DOHH2 (cell line): ENCODE data around the gene RAD9A.

Source experiments
- H3F3A ChIP-seq: fragments of 200-600 bp; sonication (generic), shearing (Covaris generic); 2 replicates; pipeline ENCODE4 v1.6.0; 2016; ENCODE audit warnings: antibody characterized with exemption, mild to moderate bottlenecking; ENCODE audit not compliant: control insufficient read depth, insufficient read depth
- H3K27ac ChIP-seq: fragments of 200-600 bp; sonication (generic); 2 replicates; pipeline ENCODE4 v1.5.1; 2014; ENCODE audit warnings: low read depth, mild to moderate bottlenecking, low read length, moderate library complexity
- H3K27me3 ChIP-seq: fragments of 200-600 bp; sonication (generic); 2 replicates; pipeline ENCODE4 v1.6.1; 2014; ENCODE audit warnings: mild to moderate bottlenecking, low read length, mixed read lengths; ENCODE audit not compliant: control insufficient read depth
- H3K36me3 ChIP-seq: fragments of 200-600 bp; sonication (generic); 2 replicates; pipeline ENCODE4 v1.6.1; 2014; ENCODE audit warnings: mild to moderate bottlenecking, low read length, moderate library complexity, mixed read lengths; ENCODE audit not compliant: control insufficient read depth
- H3K4me1 ChIP-seq: fragments of 200-600 bp; sonication (generic); 2 replicates; pipeline ENCODE4 v1.6.1; 2014; ENCODE audit warnings: mild to moderate bottlenecking, low read length, mixed read lengths; ENCODE audit not compliant: control insufficient read depth
- H3K4me2 ChIP-seq: fragments of 200-600 bp; sonication (generic); 2 replicates; pipeline ENCODE4 v1.6.0; 2014; ENCODE audit warnings: mild to moderate bottlenecking, low read length, moderate library complexity
- H3K4me3 ChIP-seq: fragments of 200-600 bp; sonication (generic); 2 replicates; pipeline ENCODE4 v1.5.1; 2014; ENCODE audit warnings: mild to moderate bottlenecking, low read length, mixed read lengths
- H3K79me2 ChIP-seq: fragments of 200-600 bp; sonication (generic); 2 replicates; pipeline ENCODE4 v1.6.1; 2014; ENCODE audit warnings: mild to moderate bottlenecking, low read length, mixed read lengths; ENCODE audit not compliant: control insufficient read depth
- H3K9me2 ChIP-seq: fragments of 200-600 bp; sonication (generic); replicated peaks from 2 replicates; pipeline ENCODE4 v1.6.1; 2014; ENCODE audit warnings: mild to moderate bottlenecking, low read length, mixed read lengths; ENCODE audit not compliant: control insufficient read depth
- H3K9me3 ChIP-seq: fragments of 200-600 bp; sonication (generic); 2 replicates; pipeline ENCODE4 v1.6.1; 2014; ENCODE audit warnings: antibody characterized with exemption, low read length, mixed read lengths; ENCODE audit not compliant: control insufficient read depth, insufficient read depth
- H4K20me1 ChIP-seq: fragments of 200-600 bp; sonication (generic); 2 replicates; pipeline ENCODE4 v1.6.0; 2014; ENCODE audit warnings: low read depth, mild to moderate bottlenecking, antibody characterized with exemption, low read length, moderate library complexity; ENCODE audit not compliant: control insufficient read depth, insufficient read depth
- CTCF ChIP-seq: fragments of 200-600 bp; sonication (generic); IDR thresholded peaks from one replicate; pipeline ENCODE4 v1.5.1; 2014; ENCODE audit warnings: antibody characterized with exemption, mild to moderate bottlenecking, low read depth, low read length; ENCODE audit not compliant: poor library complexity, severe bottlenecking
- EZH2phosphoT487 ChIP-seq: fragments of 200-600 bp; sonication (generic); IDR thresholded peaks from 2 replicates; pipeline ENCODE4 v1.6.1; 2017; ENCODE audit warnings: borderline replicate concordance, mild to moderate bottlenecking, antibody characterized with exemption, low read length, moderate library complexity, mixed read lengths

RAD9A gene

GRCh38 chr11:67371911-67372320 lies 19.9 kb upstream of the RAD9A start:
- H3K27ac ChIP-seq = no peak overlapping the region
- no peaks in the 10 kb centered on the region for H3K27me3 ChIP-seq
- peak overlapping the region; percentile 99 for H3K4me2 ChIP-seq
- no peaks in the 10 kb centered on the region for H3K9me2 ChIP-seq
- no peaks in the 10 kb centered on the region for H3K9me3 ChIP-seq
- H3K79me2 ChIP-seq = peaks cover 73% of the 10 kb centered on the region
- peaks cover 82% of the 10 kb centered on the region for H3K4me1 ChIP-seq
- peaks cover 22% of the 10 kb centered on the region for H3K36me3 ChIP-seq
- no peak for TF ChIP-seq CTCF
- TF ChIP-seq EZH2phosphoT487 = no peak
- H3F3A ChIP-seq = peaks cover 3% of the 10 kb centered on the region; the same call in 1 of the 2 replicates
- H3K4me3 ChIP-seq = peak overlapping the region; percentile 96
- peaks cover 15% of the 10 kb centered on the region for H4K20me1 ChIP-seq

GRCh38 chr11:67372321-67372992 lies 19.3 kb upstream of the RAD9A start:
- no peaks in the 10 kb centered on the region for H3K9me3 ChIP-seq
- TF ChIP-seq EZH2phosphoT487 (no peak), CTCF (no peak)
- peaks cover 82% of the 10 kb centered on the region for H3K4me1 ChIP-seq
- H3F3A ChIP-seq = peaks cover 3% of the 10 kb centered on the region; the same call in 1 of the 2 replicates
- H3K36me3 ChIP-seq = peaks cover 20% of the 10 kb centered on the region
- peaks cover 67% of the 10 kb centered on the region for H3K79me2 ChIP-seq
- peak overlapping the region; percentile 99 for H3K4me2 ChIP-seq
- no peaks in the 10 kb centered on the region for H3K27me3 ChIP-seq
- peak overlapping the region; percentile 96 for H3K4me3 ChIP-seq
- H3K27ac ChIP-seq = peak overlapping the region; percentile 86; the same call in 1 of the 2 replicates
- peaks cover 15% of the 10 kb centered on the region for H4K20me1 ChIP-seq
- no peaks in the 10 kb centered on the region for H3K9me2 ChIP-seq

- H3K9me3 ChIP-seq = no peaks in the 10 kb centered on the region
- H3K4me2 ChIP-seq = peak within 1 kb of the TSS; percentile 99
- H3F3A ChIP-seq = peaks cover 5% of the 10 kb centered on the region; the same call in 1 of the 2 replicates
- H3K36me3 ChIP-seq = peaks cover 13% of the 10 kb centered on the region
- H3K9me2 ChIP-seq = no peaks in the 10 kb centered on the region
- no peaks in the 10 kb centered on the region for H3K27me3 ChIP-seq
- H3K4me3 ChIP-seq = peak within 1 kb of the TSS; percentile 96
- TF ChIP-seq EZH2phosphoT487 (no peak), CTCF (no peak)
- peaks cover 15% of the 10 kb centered on the region for H4K20me1 ChIP-seq
- H3K4me1 ChIP-seq = peaks cover 81% of the 10 kb centered on the region
- H3K79me2 ChIP-seq = peaks cover 61% of the 10 kb centered on the region
- H3K27ac ChIP-seq = peak within 1 kb of the TSS; percentile 86
Measured at GRCh38 chr11:67372993-67373647, 18.7 kb upstream of the RAD9A start, which contains the start of gene CLCF1. Gene CLCF1 (minus strand): TSS chr11:67373598. CDS start chr11:67373539, 59 bp downstream.
